ENCODE measurements around the gene GZMH. TPM values are rescaled to one million over a fixed set of nuclear protein-coding genes. Genes with fewer than 3 reads are reported as not detected.
A peak's percentile ranks its signal among the peaks of the same experiment; 100 is the strongest.
"Not testable (repeated sequence)": the region's sequence is repeated elsewhere in the genome, so short reads cannot be mapped to it uniquely, and the experiment has no call there.

The GZMH gene
- total and polyA plus RNA-seq, 3 experiments from 2014 or later = 125 to 336 (median 131) TPM

DNA sequence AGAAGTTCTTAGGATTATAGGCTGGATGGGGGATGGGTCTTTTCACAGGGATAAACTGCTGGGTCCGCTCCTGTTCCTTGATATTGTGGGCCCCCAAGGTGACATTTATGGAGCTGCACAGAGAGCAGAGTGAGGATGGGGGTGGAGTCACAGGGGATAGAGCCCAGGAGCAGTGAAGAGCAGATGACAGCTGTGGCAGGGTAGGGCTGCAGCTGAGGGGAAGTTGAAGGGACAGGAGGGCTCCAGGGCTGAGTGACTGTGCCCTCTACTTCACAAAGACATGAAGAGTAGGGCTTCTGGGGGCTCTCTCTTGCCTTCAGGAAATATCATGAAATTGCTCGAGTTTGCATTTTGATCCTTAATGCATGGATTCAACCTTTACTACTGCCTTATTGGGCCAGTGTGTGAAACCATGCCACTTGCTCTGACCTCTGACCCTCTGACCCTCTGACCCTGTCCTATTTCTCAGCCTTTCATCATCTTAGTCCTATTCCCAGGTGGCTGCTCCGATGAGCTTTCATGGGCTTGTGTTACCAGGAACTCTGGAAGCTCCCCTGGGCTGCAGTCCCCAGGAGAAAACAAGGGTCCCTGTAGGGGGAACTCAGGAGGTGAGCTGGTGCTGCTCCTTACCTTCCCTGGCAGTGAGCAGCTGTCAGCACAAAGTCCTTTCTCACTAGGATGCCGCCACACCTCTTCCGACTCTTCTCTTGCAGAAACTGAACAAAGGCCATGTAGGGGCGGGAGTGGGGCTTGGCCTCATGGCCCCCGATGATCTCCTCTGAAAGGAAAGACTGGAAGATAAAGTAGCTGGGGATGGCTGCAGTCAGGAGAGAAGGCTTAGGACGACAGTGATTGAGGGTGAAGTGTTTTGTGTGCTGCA, 1.6 kb downstream of the GZMH start:
- Histone ChIP-seq H3K27me3 (ENCODE audit: insufficient read depth, low read length, poor library complexity, severe bottlenecking) (no peaks in the 10 kb centered on the region), H3K4me3 (ENCODE audit: low read length) (no peak overlapping the region), H3K27ac (ENCODE audit: low read depth, low read length) (no peak overlapping the region), H3K36me3 (ENCODE audit: insufficient read depth, low read length) (no peaks in the 10 kb centered on the region), H3K4me1 (ENCODE audit: insufficient read depth, low read length) (peaks cover 58% of the 10 kb centered on the region), H3K9me3 (ENCODE audit: low read length) (no peaks in the 10 kb centered on the region)
- Mint-ChIP-seq H3K4me3 (peak overlapping the region; percentile 58 to 83 (median 81)), H3K36me3 (no peaks in the 10 kb centered on the region), H3K9me3 (no peaks in the 10 kb centered on the region), H3K27ac (peak overlapping the region; percentile 58 to 95 (median 88)), H3K27me3 (peaks cover 2 to 7% of the 10 kb centered on the region in 2 donors), H3K4me1 (peaks cover 71 to 74% (median 73%) of the 10 kb centered on the region in 3 donors)
- ChIA-PET POLR2A (no interaction called here), CTCF (interaction anchor here (1.1 to 2.3 kb wide), 3 partner anchors 71 to 74 kb away, joined by 3 to 5 read pairs (median 3); no protein-coding TSS in a partner anchor)
- no peak for DNase-seq

GRCh38 chr14:24607081-24607480, 2.4 kb downstream of the GZMH start:
- CTCF ChIA-PET = interaction anchor here (0.6 kb wide), 1 partner anchor 91 kb away, joined by 6 read pairs; no protein-coding TSS in a partner anchor
- H3K27me3 Mint-ChIP-seq = peaks cover 2 to 8% of the 10 kb centered on the region in 2 donors
- H3K4me1 Mint-ChIP-seq = peaks cover 63 to 66% (median 65%) of the 10 kb centered on the region in 3 donors
- no peaks in the 10 kb centered on the region for H3K9me3 Mint-ChIP-seq
- Histone ChIP-seq H3K9me3 (ENCODE audit: low read length) (no peaks in the 10 kb centered on the region), H3K27ac (ENCODE audit: low read depth, low read length) (no peak overlapping the region), H3K36me3 (ENCODE audit: insufficient read depth, low read length) (no peaks in the 10 kb centered on the region), H3K4me3 (ENCODE audit: low read length) (no peak overlapping the region), H3K4me1 (ENCODE audit: insufficient read depth, low read length) (peaks cover 50% of the 10 kb centered on the region), H3K27me3 (ENCODE audit: insufficient read depth, low read length, poor library complexity, severe bottlenecking) (no peaks in the 10 kb centered on the region)
- no peaks in the 10 kb centered on the region for H3K36me3 Mint-ChIP-seq
- no peak for DNase-seq
- POLR2A ChIA-PET = no interaction called here
- H3K27ac Mint-ChIP-seq = peak overlapping the region; percentile 52 to 96 (median 90)
- H3K4me3 Mint-ChIP-seq = peak overlapping the region; percentile 58 to 83 (median 81)

DNA sequence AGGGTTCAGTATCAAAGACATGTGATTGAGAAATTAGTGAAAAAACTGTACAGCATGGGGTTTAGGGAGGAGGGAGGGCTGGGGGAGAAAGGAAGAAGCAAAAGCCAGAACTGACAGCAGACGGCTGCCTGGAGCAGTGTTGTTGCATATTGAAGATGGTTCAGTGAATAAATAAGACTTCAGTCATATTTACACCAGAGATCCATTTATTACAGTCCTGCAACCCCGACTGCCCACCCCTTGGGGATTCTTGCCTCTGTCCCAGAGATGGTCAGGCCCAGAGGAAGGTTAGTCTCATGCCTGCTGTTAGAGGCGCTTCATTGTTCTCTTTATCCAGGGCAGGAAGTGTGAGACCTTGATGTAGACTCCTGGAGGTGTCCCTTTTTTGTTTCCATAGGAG, 3.2 kb downstream of the GZMH start:
- H3K27me3 ChIP-seq (ENCODE audit: insufficient read depth, low read length, poor library complexity, severe bottlenecking) = no peaks in the 10 kb centered on the region
- Mint-ChIP-seq H3K27ac (peak overlapping the region in 7 of 8 donors; percentile 16 to 96 (median 52)), H3K27me3 (peaks cover 2 to 12% of the 10 kb centered on the region in 2 donors), H3K36me3 (no peaks in the 10 kb centered on the region), H3K4me1 (peaks cover 56 to 59% (median 57%) of the 10 kb centered on the region in 3 donors), H3K9me3 (no peaks in the 10 kb centered on the region), H3K4me3 (peak overlapping the region in 6 of 7 donors; percentile 44 to 83 (median 71))
- no peaks in the 10 kb centered on the region for H3K36me3 ChIP-seq (ENCODE audit: insufficient read depth, low read length)
- no peak overlapping the region for H3K4me3 ChIP-seq (ENCODE audit: low read length)
- H3K4me1 ChIP-seq (ENCODE audit: insufficient read depth, low read length) = peaks cover 45% of the 10 kb centered on the region
- no peaks in the 10 kb centered on the region for H3K9me3 ChIP-seq (ENCODE audit: low read length)
- POLR2A ChIA-PET = no interaction called here
- no peak for DNase-seq
- H3K27ac ChIP-seq (ENCODE audit: low read depth, low read length) = no peak overlapping the region
- CTCF ChIA-PET = interaction anchor here (0.8 to 2.0 kb wide), 10 partner anchors 9 to 105 kb away, joined by 3 to 13 read pairs (median 4); no protein-coding TSS in a partner anchor

GRCh38 chr14:24605435-24606190, 3.9 kb downstream of the GZMH start:
- Mint-ChIP-seq H3K4me3 (peak overlapping the region in 6 of 7 donors; percentile 58 to 83 (median 66)), H3K4me1 (peaks cover 52 to 53% (median 53%) of the 10 kb centered on the region in 3 donors), H3K27me3 (peaks cover 5 to 15% of the 10 kb centered on the region in 2 donors), H3K36me3 (no peaks in the 10 kb centered on the region), H3K9me3 (no peaks in the 10 kb centered on the region), H3K27ac (peak overlapping the region; percentile 1 to 96 (median 88))
- ChIA-PET POLR2A (no interaction called here), CTCF (interaction anchor here (0.6 to 2.0 kb wide), 14 partner anchors 10 to 526 kb away, joined by 3 to 13 read pairs (median 4); no protein-coding TSS in a partner anchor)
- peak; percentile 21 to 74 (median 48) for DNase-seq
- Histone ChIP-seq H3K36me3 (ENCODE audit: insufficient read depth, low read length) (no peaks in the 10 kb centered on the region), H3K4me3 (ENCODE audit: low read length) (no peak overlapping the region), H3K27ac (ENCODE audit: low read depth, low read length) (peak overlapping the region; percentile 0), H3K27me3 (ENCODE audit: insufficient read depth, low read length, poor library complexity, severe bottlenecking) (no peaks in the 10 kb centered on the region), H3K4me1 (ENCODE audit: insufficient read depth, low read length) (peaks cover 45% of the 10 kb centered on the region), H3K9me3 (ENCODE audit: low read length) (no peaks in the 10 kb centered on the region)

DNA sequence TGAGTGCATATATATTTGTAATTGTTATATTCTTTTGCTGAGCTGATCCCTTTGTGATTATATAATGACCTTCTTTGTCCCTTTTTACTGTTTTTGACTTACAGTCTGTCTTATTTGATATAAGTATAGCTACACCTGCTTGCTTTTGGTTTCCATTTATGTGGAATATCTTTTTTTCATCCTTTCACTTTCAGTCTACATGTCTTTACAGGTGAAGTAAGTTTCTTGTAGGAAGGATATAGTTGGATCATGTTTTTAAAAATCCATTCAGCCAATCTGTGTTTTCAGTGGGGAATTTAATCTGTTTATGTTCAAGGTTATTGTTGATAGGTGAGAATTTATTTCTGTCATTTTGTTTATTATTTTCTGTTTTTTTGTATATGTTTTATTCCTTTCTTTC, 12.1 kb downstream of the GZMH start:
- no peak overlapping the region for H3K4me3 Mint-ChIP-seq
- CTCF ChIA-PET = no interaction called here

GRCh38 chr14:24595073-24595808, 14.2 kb downstream of the GZMH start:
- Mint-ChIP-seq H3K4me1 (no peaks in the 10 kb centered on the region), H3K9me3 (peaks cover 17 to 38% (median 28%) of the 10 kb centered on the region in 5 donors), H3K27me3 (peaks cover 16 to 45% of the 10 kb centered on the region in 2 donors), H3K36me3 (peaks cover 0 to 65% (median 9%) of the 10 kb centered on the region in 3 donors), H3K27ac (no peak overlapping the region), H3K4me3 (no peak overlapping the region)
- H3K27ac ChIP-seq (ENCODE audit: low read depth, low read length) = no peak overlapping the region
- no peak overlapping the region for H3K4me3 ChIP-seq (ENCODE audit: low read length)
- no peaks in the 10 kb centered on the region for H3K4me1 ChIP-seq (ENCODE audit: insufficient read depth, low read length)
- no peak for DNase-seq
- CTCF ChIA-PET = interaction anchor here (1.9 kb wide), 1 partner anchor 10 kb away, joined by 7 read pairs; no protein-coding TSS in a partner anchor
- H3K9me3 ChIP-seq (ENCODE audit: low read length) = no peaks in the 10 kb centered on the region
- H3K27me3 ChIP-seq (ENCODE audit: insufficient read depth, low read length, poor library complexity, severe bottlenecking) = no peaks in the 10 kb centered on the region
- H3K36me3 ChIP-seq (ENCODE audit: insufficient read depth, low read length) = no peaks in the 10 kb centered on the region
- POLR2A ChIA-PET = no interaction called here

More for the DNA sequence above, 12.1 kb downstream of the GZMH start:
- Histone ChIP-seq H3K27ac (ENCODE audit: low read depth, low read length) (no peak overlapping the region), H3K36me3 (ENCODE audit: insufficient read depth, low read length) (no peaks in the 10 kb centered on the region), H3K4me1 (ENCODE audit: insufficient read depth, low read length) (no peaks in the 10 kb centered on the region), H3K9me3 (ENCODE audit: low read length) (no peaks in the 10 kb centered on the region), H3K27me3 (ENCODE audit: insufficient read depth, low read length, poor library complexity, severe bottlenecking) (no peaks in the 10 kb centered on the region), H3K4me3 (ENCODE audit: low read length) (no peak overlapping the region)
- no peak overlapping the region for H3K27ac Mint-ChIP-seq
- peaks cover 21 to 48% of the 10 kb centered on the region in 2 donors for H3K27me3 Mint-ChIP-seq
- DNase-seq = no peak
- peaks cover 0 to 66% (median 9%) of the 10 kb centered on the region in 3 donors for H3K36me3 Mint-ChIP-seq
- POLR2A ChIA-PET = no interaction called here
- no peaks in the 10 kb centered on the region for H3K4me1 Mint-ChIP-seq
- peaks cover 17 to 38% (median 28%) of the 10 kb centered on the region in 5 donors for H3K9me3 Mint-ChIP-seq

- CTCF ChIA-PET; H3K36me3 ChIP-seq (ENCODE audit: insufficient read depth, low read length); DNase-seq; H3K4me1 ChIP-seq (ENCODE audit: insufficient read depth, low read length); H3K27ac Mint-ChIP-seq; H3K4me3 ChIP-seq (ENCODE audit: low read length); H3K27ac ChIP-seq (ENCODE audit: low read depth, low read length); H3K27me3 ChIP-seq (ENCODE audit: insufficient read depth, low read length, poor library complexity, severe bottlenecking); H3K4me3 Mint-ChIP-seq; POLR2A ChIA-PET; H3K4me1 Mint-ChIP-seq; H3K9me3 ChIP-seq (ENCODE audit: low read length): not testable (repeated sequence)
- peaks cover 8 to 21% (median 18%) of the 10 kb centered on the region in 5 donors for H3K9me3 Mint-ChIP-seq
- peaks cover 0 to 32% (median 1%) of the 10 kb centered on the region in 3 donors for H3K36me3 Mint-ChIP-seq
- H3K27me3 Mint-ChIP-seq = peaks cover 22 to 39% of the 10 kb centered on the region in 2 donors
Measured at GRCh38 chr14:24591004-24591403, 18.5 kb downstream of the GZMH start.
